Measurements from ENCODE around the gene LIPF. TPM values are rescaled to one million over a fixed set of nuclear protein-coding genes. Genes with fewer than 3 reads are reported as not detected.
"Not testable (repeated sequence)": the region's sequence is repeated elsewhere in the genome, so short reads cannot be mapped to it uniquely, and the experiment has no call there.

Gene LIPF
- not detected in 2 replicates for total RNA-seq (2014; rRNA removed; shearing (Covaris generic))
- not detected in 2 replicates for polyA plus RNA-seq (2014; cell fraction: nucleus; rRNA removed)

GRCh38 chr10:88664142-88664541 is at the start of gene LIPF:
Gene LIPF (plus strand): TSS chr10:88664442. CDS start chr10:88667298, 2,856 bp downstream.
- DNase-seq (ENCODE audit: extremely low read depth, low read depth) = no peak

GRCh38 chr10:88616250-88616977 is 47.8 kb upstream of the LIPF start:
- no peak for DNase-seq (ENCODE audit: extremely low read depth, low read depth)

- DNase-seq (ENCODE audit: extremely low read depth, low read depth) = no peak
These were observed 46.4 kb upstream of the LIPF start for GRCh38 chr10:88617772-88618300.

GRCh38 chr10:88618496-88618895 is 45.7 kb upstream of the LIPF start:
- DNase-seq (ENCODE audit: extremely low read depth, low read depth) = no peak

GRCh38 chr10:88620441-88620840 is 43.8 kb upstream of the LIPF start:
- no peak for DNase-seq (ENCODE audit: extremely low read depth, low read depth)

- no peak for DNase-seq (ENCODE audit: extremely low read depth, low read depth)
These were observed 40.4 kb upstream of the LIPF start for GRCh38 chr10:88623835-88624234.

GRCh38 chr10:88624840-88625239 is 39.4 kb upstream of the LIPF start:
- no peak for DNase-seq (ENCODE audit: extremely low read depth, low read depth)

GRCh38 chr10:88640186-88640585 is 24.1 kb upstream of the LIPF start:
- no peak for DNase-seq (ENCODE audit: extremely low read depth, low read depth)

- no peak for DNase-seq (ENCODE audit: extremely low read depth, low read depth)
These were observed 22.0 kb upstream of the LIPF start for GRCh38 chr10:88642209-88642608.

- no peak for DNase-seq (ENCODE audit: extremely low read depth, low read depth)
These were observed 21.3 kb upstream of the LIPF start for GRCh38 chr10:88642963-88643362.

GRCh38 chr10:88647061-88647615 is 17.1 kb upstream of the LIPF start:
- DNase-seq (ENCODE audit: extremely low read depth, low read depth) = no peak

GRCh38 chr10:88651101-88651551 is 13.1 kb upstream of the LIPF start:
- no peak for DNase-seq (ENCODE audit: extremely low read depth, low read depth)

GRCh38 chr10:88652616-88653015 is 11.6 kb upstream of the LIPF start:
- no peak for DNase-seq (ENCODE audit: extremely low read depth, low read depth)

GRCh38 chr10:88657901-88658300 is 6.3 kb upstream of the LIPF start:
- DNase-seq (ENCODE audit: extremely low read depth, low read depth) = no peak

GRCh38 chr10:88659725-88660597 is 4.3 kb upstream of the LIPF start:
- no peak for DNase-seq (ENCODE audit: extremely low read depth, low read depth)

GRCh38 chr10:88660598-88660884 is 3.7 kb upstream of the LIPF start:
- no peak for DNase-seq (ENCODE audit: extremely low read depth, low read depth)

GRCh38 chr10:88661018-88661417 is 3.2 kb upstream of the LIPF start:
- DNase-seq (ENCODE audit: extremely low read depth, low read depth) = no peak

GRCh38 chr10:88661577-88661976 is 2.7 kb upstream of the LIPF start:
- DNase-seq (ENCODE audit: extremely low read depth, low read depth) = no peak

- not testable (repeated sequence) for DNase-seq (ENCODE audit: extremely low read depth, low read depth)
These were observed 1.1 kb upstream of the LIPF start for GRCh38 chr10:88663153-88663552.

GRCh38 chr10:88668465-88668864 is 4.2 kb downstream of the LIPF start:
- no peak for DNase-seq (ENCODE audit: extremely low read depth, low read depth)

- DNase-seq (ENCODE audit: extremely low read depth, low read depth) = no peak
These were observed 6.3 kb downstream of the LIPF start for GRCh38 chr10:88670497-88670896.
